CMK (cell line): ENCODE results near the gene INTS7.

Experiments
- DNase-seq: peaks from one replicate; pipeline ENCODE4 v3.0.0-alpha.2; 2010; ENCODE audit warnings: low read depth

Gene INTS7

GRCh38 chr1:211908951-211909350 is 126.4 kb downstream of the INTS7 start:
- no peak for DNase-seq

GRCh38 chr1:211908453-211908852 is 126.9 kb downstream of the INTS7 start:
- no peak for DNase-seq

- no peak for DNase-seq
Observed at GRCh38 chr1:211903490-211904245, 131.7 kb downstream of the INTS7 start.

GRCh38 chr1:211902624-211903291 is 132.6 kb downstream of the INTS7 start:
- no peak for DNase-seq

- no peak for DNase-seq
Observed at GRCh38 chr1:211901945-211902344, 133.4 kb downstream of the INTS7 start.

- no peak for DNase-seq
Observed at GRCh38 chr1:211900441-211900840, 134.9 kb downstream of the INTS7 start.

GRCh38 chr1:211896958-211897357 is 138.4 kb downstream of the INTS7 start:
- DNase-seq: no peak

- DNase-seq: no peak
Observed at GRCh38 chr1:211895126-211895759, 140.1 kb downstream of the INTS7 start.

- no peak for DNase-seq
Observed at GRCh38 chr1:211894312-211894711, 141.0 kb downstream of the INTS7 start.

GRCh38 chr1:211893260-211893659 is 142.1 kb downstream of the INTS7 start:
- no peak for DNase-seq

- DNase-seq: no peak
Observed at GRCh38 chr1:211892577-211892976, 142.8 kb downstream of the INTS7 start.

- no peak for DNase-seq
Observed at GRCh38 chr1:211891708-211892107, 143.6 kb downstream of the INTS7 start.
